PC-9 (cell line): ENCODE measurements around the gene SPTSSA.

Experiments used
- CTCF ChIP-seq: fragments of 200-600 bp; sonication (generic); conservative IDR thresholded peaks from 2 replicates; pipeline ENCODE4 v1.6.1; 2017; ENCODE audit warnings: mixed run types, antibody characterized with exemption, mild to moderate bottlenecking, moderate library complexity
- EZH2 ChIP-seq: fragments of 200-600 bp; sonication (generic); IDR thresholded peaks from 2 replicates; pipeline ENCODE4 v1.8.0; 2017; ENCODE audit warnings: antibody characterized with exemption, low read depth

- TF ChIP-seq CTCF (no peak), EZH2 (no peak)
Measured at GRCh38 chr14:34438438-34438837, 23.6 kb downstream of the SPTSSA start.
